ENCODE measurements around the gene PCBP1.

GRCh38 chr2:70070542-70071268, 16.6 kb upstream of the PCBP1 start:
- TF ChIP-seq, protein P1, sequence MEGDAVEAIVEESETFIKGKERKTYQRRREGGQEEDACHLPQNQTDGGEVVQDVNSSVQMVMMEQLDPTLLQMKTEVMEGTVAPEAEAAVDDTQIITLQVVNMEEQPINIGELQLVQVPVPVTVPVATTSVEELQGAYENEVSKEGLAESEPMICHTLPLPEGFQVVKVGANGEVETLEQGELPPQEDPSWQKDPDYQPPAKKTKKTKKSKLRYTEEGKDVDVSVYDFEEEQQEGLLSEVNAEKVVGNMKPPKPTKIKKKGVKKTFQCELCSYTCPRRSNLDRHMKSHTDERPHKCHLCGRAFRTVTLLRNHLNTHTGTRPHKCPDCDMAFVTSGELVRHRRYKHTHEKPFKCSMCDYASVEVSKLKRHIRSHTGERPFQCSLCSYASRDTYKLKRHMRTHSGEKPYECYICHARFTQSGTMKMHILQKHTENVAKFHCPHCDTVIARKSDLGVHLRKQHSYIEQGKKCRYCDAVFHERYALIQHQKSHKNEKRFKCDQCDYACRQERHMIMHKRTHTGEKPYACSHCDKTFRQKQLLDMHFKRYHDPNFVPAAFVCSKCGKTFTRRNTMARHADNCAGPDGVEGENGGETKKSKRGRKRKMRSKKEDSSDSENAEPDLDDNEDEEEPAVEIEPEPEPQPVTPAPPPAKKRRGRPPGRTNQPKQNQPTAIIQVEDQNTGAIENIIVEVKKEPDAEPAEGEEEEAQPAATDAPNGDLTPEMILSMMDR (IDR thresholded peaks at IDR 0.05) = peak; percentile 77 to 93 (median 79)
- TF ChIP-seq POLR2A (IDR thresholded peaks at IDR 0.05) = no peak
